IMR-90 (cell line): Measurements from ENCODE around the gene XRN2. TPM values are rescaled to one million over a fixed set of nuclear protein-coding genes. Genes with fewer than 3 reads are reported as not detected.
A peak's percentile ranks its signal among the peaks of the same experiment; 100 is the strongest.

Source experiments
- ATAC-seq: fragments of 200-7000 bp; cut with Tn5 transposase; 2 replicates; pipeline ENCODE4 v1.9.1; 2020; ENCODE audit warnings: low read depth, mild to moderate bottlenecking, moderate library complexity
- BruUV-seq: library from RNA; stranded (reverse); fragments of 400-500 nt; replicated peaks from 2 replicates; lab custom pipeline; 2021; lab: Mats Ljungman, UMichigan
- CTCF ChIA-PET: fragments of 300-600 bp; formaldehyde crosslinking; extraction: SDS; loops from one replicate; lab custom pipeline; 2021; ENCODE audit warnings: antibody characterized with exemption; lab: Yijun Ruan, JAX
- POLR2A ChIA-PET: fragments of 300-600 bp; sonication (Branson Sonifier 250); formaldehyde crosslinking; loops from one replicate; lab custom pipeline; 2022; ENCODE audit warnings: antibody characterized with exemption; ENCODE audit not compliant: unreplicated experiment; lab: Charles Lee
- DNase-seq: peaks from one replicate; pipeline ENCODE4 v3.0.0; 2013
- H2AFZ ChIP-seq: replicated peaks from 2 replicates; pipeline ENCODE3; 2013; ENCODE audit warnings: low read length, mild to moderate bottlenecking; ENCODE audit not compliant: poor library complexity
- H2AK5ac ChIP-seq: 2 replicates; pipeline ENCODE4 v1.6.1; 2013; ENCODE audit warnings: low read depth, low read length, inconsistent platforms
- H2AK9ac ChIP-seq: replicated peaks from 2 replicates; pipeline ENCODE3; 2013; ENCODE audit warnings: mild to moderate bottlenecking, low read depth, low read length, moderate library complexity; ENCODE audit not compliant: poor library complexity
- H2BK120ac ChIP-seq: 2 replicates; pipeline ENCODE4 v1.6.1; 2013; ENCODE audit warnings: low read depth, low read length, inconsistent platforms
- H2BK15ac ChIP-seq: 3 replicates; pipeline ENCODE4 v1.6.1; 2013; ENCODE audit warnings: low read depth, low read length, inconsistent platforms
- H2BK20ac ChIP-seq: 2 replicates; pipeline ENCODE4 v1.6.1; 2013; ENCODE audit warnings: low read depth, mild to moderate bottlenecking, inconsistent platforms, low read length, moderate library complexity
- H2BK5ac ChIP-seq: 2 replicates; pipeline ENCODE4 v1.6.1; 2013; ENCODE audit warnings: mild to moderate bottlenecking, low read depth, low read length, inconsistent platforms; ENCODE audit not compliant: poor library complexity, severe bottlenecking
- H3K14ac ChIP-seq: replicated peaks from 2 replicates; pipeline ENCODE4 v1.6.1; 2013; ENCODE audit warnings: low read depth, low read length, inconsistent platforms
- H3K18ac ChIP-seq: 2 replicates; pipeline ENCODE4 v1.6.1; 2013; ENCODE audit warnings: low read depth, low read length, control low read depth
- H3K23ac ChIP-seq: 2 replicates; pipeline ENCODE4 v1.6.1; 2013; ENCODE audit warnings: low read depth, low read length, inconsistent platforms
- H3K27ac ChIP-seq: 2 replicates; pipeline ENCODE4 v1.5.1; 2013; ENCODE audit warnings: mild to moderate bottlenecking, control low read depth, low read length; ENCODE audit not compliant: insufficient read depth
- H3K27me3 ChIP-seq: 2 replicates; pipeline ENCODE4 v1.6.1; 2013; ENCODE audit warnings: low read length; ENCODE audit not compliant: control insufficient read depth, insufficient read depth
- H3K36me3 ChIP-seq: 2 replicates; pipeline ENCODE4 v1.6.1; 2013; ENCODE audit warnings: low read length, mixed read lengths; ENCODE audit not compliant: control insufficient read depth, insufficient read depth
- H3K4ac ChIP-seq: 2 replicates; pipeline ENCODE4 v1.6.1; 2013; ENCODE audit warnings: low read depth, low read length, inconsistent platforms
- H3K4me1 ChIP-seq: 2 replicates; pipeline ENCODE4 v1.6.1; 2013; ENCODE audit warnings: low read length, mixed read lengths; ENCODE audit not compliant: control insufficient read depth, insufficient read depth
- H3K4me2 ChIP-seq: 2 replicates; pipeline ENCODE4 v1.6.1; 2013; ENCODE audit warnings: low read depth, mild to moderate bottlenecking, control low read depth, low read length, moderate library complexity
- H3K4me3 ChIP-seq: 2 replicates; pipeline ENCODE4 v1.5.1; 2013; ENCODE audit warnings: low read depth, mild to moderate bottlenecking, control low read depth, low read length, moderate library complexity; ENCODE audit not compliant: insufficient read depth
- H3K56ac ChIP-seq: 2 replicates; pipeline ENCODE4 v1.6.1; 2013; ENCODE audit warnings: low read length, inconsistent platforms; ENCODE audit not compliant: insufficient read depth; ENCODE audit errors: extremely low read depth
- H3K79me1 ChIP-seq, 2 experiments: 2 replicates each; pipeline ENCODE4 v1.6.1; 2013; ENCODE audit warnings: low read length in 2 of 2, inconsistent platforms in 1 of 2, low read depth in 1 of 2
- H3K9ac ChIP-seq: 2 replicates; pipeline ENCODE4 v1.6.1; 2013; ENCODE audit warnings: low read depth, low read length, control low read depth
- H3K9me1 ChIP-seq: 2 replicates; pipeline ENCODE4 v1.6.1; 2013; ENCODE audit warnings: low read length, inconsistent platforms; ENCODE audit not compliant: insufficient read depth
- H3K9me3 ChIP-seq: 2 replicates; pipeline ENCODE4 v1.6.1; 2013; ENCODE audit warnings: low read length; ENCODE audit not compliant: control insufficient read depth, insufficient read depth
- H4K20me1 ChIP-seq: 2 replicates; pipeline ENCODE4 v1.6.1; 2013; ENCODE audit warnings: low read length, inconsistent platforms; ENCODE audit not compliant: insufficient read depth
- H4K5ac ChIP-seq: 2 replicates; pipeline ENCODE4 v1.6.1; 2013; ENCODE audit warnings: mild to moderate bottlenecking, low read depth, low read length, control low read depth
- H4K8ac ChIP-seq, 2 experiments: 2 replicates each; pipeline ENCODE4 v1.6.1; 2013; ENCODE audit warnings: low read depth in 2 of 2, low read length in 2 of 2, control low read depth in 1 of 2, inconsistent platforms in 1 of 2
- H4K91ac ChIP-seq: 2 replicates; pipeline ENCODE4 v1.6.1; 2013; ENCODE audit warnings: low read depth, low read length, inconsistent platforms; ENCODE audit not compliant: insufficient read depth
- BHLHE40 ChIP-seq: fragments of 150-350 bp; IDR thresholded peaks from 2 replicates; pipeline ENCODE4 v1.6.1; 2016; ENCODE audit warnings: mild to moderate bottlenecking, low read depth, low read length
- CHD1 ChIP-seq: IDR thresholded peaks from 2 replicates; pipeline ENCODE4 v1.6.1; 2012; ENCODE audit warnings: low read depth, low read length, improper control_type of control experiment
- CTCF ChIP-seq: conservative IDR thresholded peaks from 2 replicates; pipeline ENCODE4 v1.5.1; 2012; ENCODE audit warnings: mild to moderate bottlenecking, low read depth, low read length, improper control_type of control experiment
- ELK1 ChIP-seq: fragments of 150-350 bp; IDR thresholded peaks from 2 replicates; pipeline ENCODE4 v1.6.1; 2016; ENCODE audit warnings: low read depth, mild to moderate bottlenecking, low read length, moderate library complexity, borderline replicate concordance
- FOS ChIP-seq: fragments of 150-350 bp; IDR thresholded peaks from 2 replicates; pipeline ENCODE4 v1.6.1; 2016; ENCODE audit warnings: low read depth, low read length
- MAFK ChIP-seq: IDR thresholded peaks from 2 replicates; pipeline ENCODE4 v1.6.1; 2012; ENCODE audit warnings: low read depth, low read length, improper control_type of control experiment
- MAZ ChIP-seq: IDR thresholded peaks from 2 replicates; pipeline ENCODE4 v1.6.1; 2012; ENCODE audit warnings: low read depth, mild to moderate bottlenecking, low read length, improper control_type of control experiment, moderate library complexity, borderline replicate concordance
- MXI1 ChIP-seq: IDR thresholded peaks from 2 replicates; pipeline ENCODE4 v1.6.1; 2012; ENCODE audit warnings: low read depth, mild to moderate bottlenecking, low read length, moderate library complexity, borderline replicate concordance
- NFE2L2 ChIP-seq: fragments of 150-350 bp; IDR thresholded peaks from 2 replicates; pipeline ENCODE4 v1.6.1; 2016; ENCODE audit warnings: low read depth, mild to moderate bottlenecking, low read length
- POLR2A ChIP-seq: IDR thresholded peaks from 2 replicates; pipeline ENCODE4 v1.6.1; 2012; ENCODE audit warnings: mild to moderate bottlenecking, low read depth, low read length
- RAD21 ChIP-seq: IDR thresholded peaks from 2 replicates; pipeline ENCODE4 v1.6.1; 2012; ENCODE audit warnings: low read length, improper control_type of control experiment
- RCOR1 ChIP-seq: IDR thresholded peaks from 2 replicates; pipeline ENCODE4 v1.6.1; 2012; ENCODE audit warnings: mild to moderate bottlenecking, low read length, improper control_type of control experiment; ENCODE audit not compliant: insufficient replicate concordance
- RFX5 ChIP-seq: IDR thresholded peaks from 2 replicates; pipeline ENCODE4 v1.8.0; 2012; ENCODE audit warnings: low read depth, mild to moderate bottlenecking, low read length, moderate library complexity
- SMC3 ChIP-seq: fragments of 150-350 bp; IDR thresholded peaks from 2 replicates; pipeline ENCODE4 v1.6.1; 2016; ENCODE audit warnings: low read depth, mild to moderate bottlenecking, antibody characterized with exemption, low read length, moderate library complexity
- USF2 ChIP-seq: fragments of 150-350 bp; IDR thresholded peaks from 2 replicates; pipeline ENCODE4 v1.6.1; 2017; ENCODE audit warnings: mild to moderate bottlenecking, antibody characterized with exemption, low read length, low read depth
- dilution Hi-C: fragments of 300-500 bp; cut with HindIII; formaldehyde crosslinking; loops from one replicate; pipeline ENCODE4 v1.14.3; 2018; ENCODE audit warnings: low sequenced_read_pairs; ENCODE audit not compliant: unreplicated experiment
- in situ Hi-C: fragments of 300-500 bp; cut with MboI; formaldehyde crosslinking; loops from 3 replicates; pipeline ENCODE4 v1.14.3; 2019; ENCODE audit warnings: low sequenced_read_pairs, inconsistent platforms, mixed read lengths
- intact Hi-C: fragments of 100-400 bp; cut with micrococcal nuclease; formaldehyde crosslinking; loops from 2 replicates; pipeline ENCODE4 v1.10.0; 2022
- polyA plus RNA-seq, 3 experiments: library from polyadenylated mRNA; depleted of rRNA; stranded (reverse); fragments of >200 nt; gene quantifications; 2 replicates each; pipeline ENCODE4 v1.2.3, GENCODE V29; 2012; ENCODE audit warnings: low replicate concordance in 1 of 3
- total RNA-seq: library from RNA; depleted of rRNA; stranded (reverse); fragments of >200 nt; gene quantifications from 2 replicates; pipeline ENCODE4 v1.2.3, GENCODE V29; 2012

XRN2 gene
- total and polyA plus RNA-seq, 2 of the 4 experiments (the other 2 are of a cell fraction), result 58.1 to 70.8 TPM

- intact Hi-C loops, result no loop called here
- in situ Hi-C loops, result no loop called here
- H3K18ac ChIP-seq, result no peak overlapping the region
- H3K9ac ChIP-seq, result no peak overlapping the region
- H2BK120ac ChIP-seq, result no peak overlapping the region
- no peak for TF ChIP-seq RFX5
- TF ChIP-seq SMC3, result no peak
- TF ChIP-seq MAZ, result no peak
- no peak for TF ChIP-seq CTCF
- TF ChIP-seq ELK1, result no peak
- TF ChIP-seq MXI1, result no peak
- no peak for TF ChIP-seq NFE2L2
- no peak for TF ChIP-seq BHLHE40
- TF ChIP-seq USF2, result no peak
- no peak for TF ChIP-seq FOS
- no peak for TF ChIP-seq MAFK
- TF ChIP-seq RCOR1, result no peak
- no peak for TF ChIP-seq RAD21
- no peak for TF ChIP-seq CHD1
- TF ChIP-seq POLR2A, result no peak
- no peak overlapping the region for H2BK15ac ChIP-seq
- H3K23ac ChIP-seq, result no peak overlapping the region; the same call in 1 of the 2 replicates
- CTCF ChIA-PET, result no interaction called here
- no peak overlapping the region for H4K8ac ChIP-seq
- no peak overlapping the region; the same call in 1 of the 2 replicates for H3K4me2 ChIP-seq
- H2AK5ac ChIP-seq, result no peak overlapping the region
- H3K4me3 ChIP-seq, result no peak overlapping the region
- no peaks in the 10 kb centered on the region for H3K9me3 ChIP-seq
- H3K27ac ChIP-seq, result no peak overlapping the region; the same call in 1 of the 2 replicates
- POLR2A ChIA-PET, result no interaction called here
- H3K4me1 ChIP-seq, result peaks cover 6% of the 10 kb centered on the region
- H2BK5ac ChIP-seq, result no peak overlapping the region
- H2BK20ac ChIP-seq, result no peak overlapping the region
- ATAC-seq (peak; percentile 16), DNase-seq (peak; percentile 30)
- H2AFZ ChIP-seq, result no peak overlapping the region
- dilution Hi-C loops, result no loop called here
- peaks cover 6 to 17% of the 10 kb centered on the region in 2 experiments for H3K79me1 ChIP-seq
- H3K27me3 ChIP-seq, result no peaks in the 10 kb centered on the region
- peaks cover 3% of the 10 kb centered on the region; the same call in 1 of the 2 replicates for H3K9me1 ChIP-seq
- peaks cover 14% of the 10 kb centered on the region for H3K36me3 ChIP-seq
- H3K14ac ChIP-seq, result no peak overlapping the region
- no peak overlapping the region for H3K56ac ChIP-seq
- H3K4ac ChIP-seq, result no peak overlapping the region
- H4K20me1 ChIP-seq, result peaks cover 6% of the 10 kb centered on the region
- no peak overlapping the region for H4K91ac ChIP-seq
- no TSS peak for BruUV-seq
- no peak overlapping the region for H4K5ac ChIP-seq
- H2AK9ac ChIP-seq, result no peak overlapping the region
Measured at GRCh38 chr20:21356386-21356785, 53.3 kb downstream of the XRN2 start.
